ENCODE measurements around the gene DIS3. TPM values are rescaled to one million over a fixed set of nuclear protein-coding genes. Genes with fewer than 3 reads are reported as not detected.
"Not testable (repeated sequence)": the region's sequence is repeated elsewhere in the genome, so short reads cannot be mapped to it uniquely, and the experiment has no call there.

DIS3 gene, protein sequence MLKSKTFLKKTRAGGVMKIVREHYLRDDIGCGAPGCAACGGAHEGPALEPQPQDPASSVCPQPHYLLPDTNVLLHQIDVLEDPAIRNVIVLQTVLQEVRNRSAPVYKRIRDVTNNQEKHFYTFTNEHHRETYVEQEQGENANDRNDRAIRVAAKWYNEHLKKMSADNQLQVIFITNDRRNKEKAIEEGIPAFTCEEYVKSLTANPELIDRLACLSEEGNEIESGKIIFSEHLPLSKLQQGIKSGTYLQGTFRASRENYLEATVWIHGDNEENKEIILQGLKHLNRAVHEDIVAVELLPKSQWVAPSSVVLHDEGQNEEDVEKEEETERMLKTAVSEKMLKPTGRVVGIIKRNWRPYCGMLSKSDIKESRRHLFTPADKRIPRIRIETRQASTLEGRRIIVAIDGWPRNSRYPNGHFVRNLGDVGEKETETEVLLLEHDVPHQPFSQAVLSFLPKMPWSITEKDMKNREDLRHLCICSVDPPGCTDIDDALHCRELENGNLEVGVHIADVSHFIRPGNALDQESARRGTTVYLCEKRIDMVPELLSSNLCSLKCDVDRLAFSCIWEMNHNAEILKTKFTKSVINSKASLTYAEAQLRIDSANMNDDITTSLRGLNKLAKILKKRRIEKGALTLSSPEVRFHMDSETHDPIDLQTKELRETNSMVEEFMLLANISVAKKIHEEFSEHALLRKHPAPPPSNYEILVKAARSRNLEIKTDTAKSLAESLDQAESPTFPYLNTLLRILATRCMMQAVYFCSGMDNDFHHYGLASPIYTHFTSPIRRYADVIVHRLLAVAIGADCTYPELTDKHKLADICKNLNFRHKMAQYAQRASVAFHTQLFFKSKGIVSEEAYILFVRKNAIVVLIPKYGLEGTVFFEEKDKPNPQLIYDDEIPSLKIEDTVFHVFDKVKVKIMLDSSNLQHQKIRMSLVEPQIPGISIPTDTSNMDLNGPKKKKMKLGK
- polyA plus RNA-seq (2012; ENCODE audit: insufficient read depth, insufficient read length): 35.7 TPM

DNA sequence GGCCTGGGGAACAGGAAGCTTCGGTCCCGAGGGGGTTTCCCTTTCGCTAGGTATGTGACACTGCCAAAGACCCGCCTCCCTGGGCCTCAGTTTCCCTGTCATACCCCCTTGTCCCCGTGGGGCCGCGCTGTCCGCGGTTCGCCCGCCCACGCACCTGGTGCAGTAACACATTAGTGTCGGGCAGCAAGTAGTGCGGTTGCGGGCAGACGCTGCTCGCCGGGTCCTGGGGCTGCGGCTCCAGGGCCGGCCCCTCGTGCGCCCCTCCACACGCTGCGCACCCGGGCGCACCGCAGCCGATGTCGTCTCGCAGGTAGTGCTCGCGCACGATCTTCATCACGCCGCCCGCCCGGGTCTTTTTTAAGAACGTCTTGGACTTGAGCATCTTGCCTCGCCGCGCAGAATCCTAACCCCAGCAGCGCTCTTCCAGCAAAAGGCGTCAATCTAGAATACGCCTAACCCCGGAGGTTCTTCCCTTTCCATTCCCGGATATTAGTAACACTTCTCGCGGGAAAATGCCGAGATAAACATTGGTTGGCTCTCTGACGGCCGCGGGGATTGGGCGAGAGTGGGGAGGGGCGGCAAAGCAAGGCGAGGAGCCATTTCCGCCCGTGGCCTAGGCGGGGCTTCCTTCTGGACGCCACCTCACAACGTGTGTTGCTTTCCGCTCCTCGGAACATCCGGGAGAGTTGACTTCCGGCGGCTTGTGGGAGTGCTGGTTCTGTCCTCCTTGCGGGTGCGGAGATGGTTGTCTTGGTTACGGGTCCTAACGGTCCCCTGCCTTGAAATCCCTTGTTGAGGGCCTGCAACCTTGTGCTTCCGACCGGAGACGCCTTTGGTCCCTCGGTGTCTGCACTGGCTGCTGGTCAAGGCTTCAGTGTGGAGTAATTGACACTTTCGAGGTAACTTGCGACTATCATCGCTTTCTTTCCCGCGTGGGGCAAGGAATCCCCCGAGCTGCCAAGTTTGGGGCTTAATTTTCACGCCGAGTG is at the start of gene DIS3, which contains the start of gene PIBF1:
Gene DIS3, minus strand, starts transcription at position 450 of the 989 bp plus-strand sequence. Its CDS starts 68 bp downstream, at position 382.
Gene PIBF1, plus strand, starts transcription at position 683 of the 989 bp plus-strand sequence. CDS start 1,337 bp downstream, outside the sequence.
- peak; percentile 96 for DNase-seq (ENCODE audit: low read depth, low spot score)
- peak within 1 kb of the TSS; percentile 82 for H3K4me3 ChIP-seq (ENCODE audit: low read length)

DNA sequence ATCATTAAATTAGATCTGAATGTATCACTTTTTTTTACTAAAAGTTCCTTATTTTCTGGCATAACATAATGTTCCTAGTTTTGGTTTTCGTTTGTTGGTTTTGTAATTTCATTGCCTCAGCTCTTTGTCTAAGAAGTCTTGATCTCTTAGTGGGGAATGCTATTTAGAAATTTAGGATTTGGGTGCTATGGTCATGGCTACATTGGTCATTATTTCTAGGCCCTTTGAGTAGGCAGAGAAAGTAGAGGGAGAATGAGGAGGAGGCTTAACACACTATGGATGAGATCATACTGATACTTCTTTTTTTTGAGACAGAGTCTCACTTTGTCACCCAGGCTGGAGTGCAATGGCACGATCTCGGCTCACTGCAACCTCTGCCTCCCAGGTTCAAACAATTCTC is 42.0 kb upstream of the DIS3 start:
- no peak overlapping the region for H3K4me3 ChIP-seq (ENCODE audit: low read length)
- no peak for DNase-seq (ENCODE audit: low read depth, low spot score)

DNA sequence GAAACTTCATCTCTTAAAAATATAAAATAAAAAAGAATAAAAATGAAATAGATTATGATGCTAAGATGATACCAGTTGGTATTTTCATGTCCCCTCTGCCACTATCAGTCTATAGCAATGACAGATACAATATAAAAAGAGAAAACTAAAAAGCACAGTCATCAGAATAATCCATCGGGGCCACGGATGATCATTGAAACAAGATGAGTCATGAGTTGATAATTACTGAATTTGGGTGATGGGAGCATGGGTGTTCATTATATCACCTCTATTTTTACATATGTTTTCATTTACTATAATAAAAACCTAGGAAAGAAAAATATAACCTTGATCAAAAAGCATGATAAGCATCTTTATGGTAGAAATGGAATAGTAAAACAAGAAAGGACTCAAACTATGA is 41.4 kb upstream of the DIS3 start:
- no peak overlapping the region for H3K4me3 ChIP-seq (ENCODE audit: low read length)
- no peak for DNase-seq (ENCODE audit: low read depth, low spot score)

- no peak overlapping the region for H3K4me3 ChIP-seq (ENCODE audit: low read length)
- no peak for DNase-seq (ENCODE audit: low read depth, low spot score)
These were observed 39.2 kb upstream of the DIS3 start for GRCh38 chr13:72820898-72821279.

DNA sequence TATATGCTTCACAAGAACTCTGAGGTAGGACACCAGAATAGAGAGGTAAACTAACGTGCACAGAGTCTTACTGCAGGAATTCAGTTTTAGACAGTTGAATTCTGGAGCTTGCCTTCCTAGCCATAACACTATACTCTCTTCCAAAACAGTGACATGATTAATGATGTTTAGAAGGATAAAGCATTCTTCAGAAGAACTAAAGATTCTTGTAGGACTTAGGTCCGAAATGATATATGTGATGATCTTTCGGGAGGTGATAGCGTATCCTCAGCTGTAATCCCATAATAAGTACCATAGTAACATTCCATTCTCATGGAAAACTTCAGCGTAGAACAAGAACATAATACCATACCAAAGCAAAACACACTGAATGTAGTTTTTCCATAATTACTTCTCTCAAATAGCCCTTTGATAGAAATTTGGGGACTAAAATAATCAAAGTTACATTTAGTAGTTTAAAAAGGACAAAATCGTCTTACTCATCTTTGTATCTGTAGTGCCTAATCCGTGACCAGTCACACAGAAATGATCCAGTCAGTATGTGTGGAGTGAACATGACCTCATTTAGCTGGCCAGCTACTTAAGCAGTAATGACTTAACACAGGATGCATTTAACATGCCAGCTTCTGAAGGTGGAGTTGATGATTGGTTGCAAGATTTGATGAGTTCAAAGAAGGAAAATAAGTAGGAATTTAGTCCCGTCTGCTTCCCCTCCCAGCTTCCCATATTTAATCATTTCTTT is 38.6 kb upstream of the DIS3 start:
- DNase-seq (ENCODE audit: low read depth, low spot score): no peak
- no peak overlapping the region for H3K4me3 ChIP-seq (ENCODE audit: low read length)

- peak; percentile 14 for DNase-seq (ENCODE audit: low read depth, low spot score)
- no peak overlapping the region for H3K4me3 ChIP-seq (ENCODE audit: low read length)
These were observed 27.3 kb upstream of the DIS3 start for GRCh38 chr13:72808917-72809500.

- DNase-seq (ENCODE audit: low read depth, low spot score); H3K4me3 ChIP-seq (ENCODE audit: low read length): not testable (repeated sequence)
These were observed 24.8 kb upstream of the DIS3 start for GRCh38 chr13:72806514-72806913.

DNA sequence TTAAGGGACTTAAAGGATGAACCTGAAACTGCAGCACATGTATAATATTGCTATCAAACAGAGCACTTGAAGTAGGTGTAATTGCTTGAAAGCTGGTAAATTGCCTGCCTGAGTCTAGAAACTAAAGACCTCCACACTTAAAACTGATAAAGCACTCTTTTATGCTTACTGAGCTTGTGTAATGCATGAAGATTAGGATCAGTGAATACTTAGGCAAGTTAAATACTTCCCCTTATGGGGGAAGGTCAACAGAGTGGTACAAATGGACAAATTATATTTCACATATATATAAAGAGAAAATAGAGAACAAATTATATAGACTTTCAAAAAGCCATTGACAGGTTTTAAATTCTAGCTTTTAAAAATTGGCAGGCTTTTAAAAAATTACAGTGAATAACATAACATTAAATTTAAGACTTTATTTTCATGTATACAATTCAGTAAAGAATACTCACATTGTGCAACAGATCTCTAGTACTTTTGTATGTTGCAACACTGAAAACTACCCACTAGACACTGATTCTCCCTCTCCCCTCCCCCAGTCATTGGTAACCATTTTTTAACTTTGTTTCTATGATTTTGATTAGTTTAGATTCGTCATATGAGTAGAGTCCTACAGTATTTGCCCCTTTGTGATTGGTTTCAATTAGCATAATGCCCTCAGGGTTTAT is 24.1 kb upstream of the DIS3 start:
- no peak overlapping the region for H3K4me3 ChIP-seq (ENCODE audit: low read length)
- DNase-seq (ENCODE audit: low read depth, low spot score): no peak

DNA sequence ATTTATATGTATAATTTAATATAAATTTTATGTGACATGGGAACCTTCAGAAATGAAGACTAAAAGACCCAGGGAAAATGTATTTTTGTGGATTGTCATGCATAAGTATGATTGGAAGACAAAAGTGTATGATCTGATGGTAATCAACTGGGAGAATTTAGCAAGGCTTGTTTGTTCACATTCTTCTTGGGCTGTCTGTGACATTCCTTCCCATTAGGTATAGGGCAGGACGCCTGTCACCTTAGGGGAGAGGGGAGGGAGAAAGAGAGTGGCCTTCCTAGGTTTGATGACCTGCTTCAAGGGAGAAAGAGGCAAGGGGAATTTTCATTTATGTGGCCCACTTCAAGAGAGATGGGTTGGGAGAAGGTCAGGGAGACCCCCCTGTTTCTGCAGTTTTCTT is 22.6 kb upstream of the DIS3 start:
- no peak overlapping the region for H3K4me3 ChIP-seq (ENCODE audit: low read length)
- no peak for DNase-seq (ENCODE audit: low read depth, low spot score)

DNA sequence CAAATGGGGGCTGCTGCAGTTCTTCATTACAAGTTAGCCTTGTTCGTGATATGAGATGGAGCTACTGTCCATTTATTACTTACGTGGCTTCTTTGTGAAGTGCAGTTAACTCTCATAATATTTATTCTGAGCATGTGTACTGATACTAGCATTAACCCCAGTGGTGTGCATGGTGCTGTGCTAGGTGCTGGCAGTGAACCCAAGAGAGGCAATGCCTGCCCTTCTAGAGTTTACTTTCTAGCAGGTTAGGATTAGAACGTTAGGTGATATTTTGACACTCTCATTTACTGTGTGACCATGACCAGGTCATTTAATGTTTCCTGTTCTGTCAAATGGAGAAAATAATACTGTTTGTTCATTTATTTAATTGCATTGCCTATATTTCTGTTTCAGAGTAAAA is 17.1 kb upstream of the DIS3 start:
- no peak for DNase-seq (ENCODE audit: low read depth, low spot score)
- no peak overlapping the region for H3K4me3 ChIP-seq (ENCODE audit: low read length)

DNA sequence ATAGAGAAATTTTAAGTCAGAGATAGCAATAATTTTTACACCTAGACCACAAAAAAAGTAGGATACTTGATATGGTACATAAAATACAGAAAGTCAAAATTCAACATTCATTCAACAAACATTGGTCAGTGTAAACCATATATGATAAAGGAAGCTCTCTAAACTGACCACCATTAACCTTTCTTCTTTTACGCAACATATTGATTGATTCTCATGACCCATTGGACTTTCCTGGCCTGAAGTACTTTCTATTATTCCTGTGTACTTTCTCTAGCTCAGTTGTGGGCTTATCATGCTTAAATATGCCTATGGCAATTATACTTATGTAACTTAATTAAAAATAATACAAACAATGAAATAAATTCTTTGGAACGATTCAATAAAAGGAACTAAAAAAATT is 10.9 kb upstream of the DIS3 start:
- no peak overlapping the region for H3K4me3 ChIP-seq (ENCODE audit: low read length)
- no peak for DNase-seq (ENCODE audit: low read depth, low spot score)

- no peak for DNase-seq (ENCODE audit: low read depth, low spot score)
These were observed 7.1 kb upstream of the DIS3 start for GRCh38 chr13:72788831-72789230.

GRCh38 chr13:72784679-72785078 is 3.0 kb upstream of the DIS3 start:
- H3K4me3 ChIP-seq (ENCODE audit: low read length); DNase-seq (ENCODE audit: low read depth, low spot score): not testable (repeated sequence)

More at GRCh38 chr13:72788831-72789230, 7.1 kb upstream of the DIS3 start:
- no peak overlapping the region for H3K4me3 ChIP-seq (ENCODE audit: low read length)

DNA sequence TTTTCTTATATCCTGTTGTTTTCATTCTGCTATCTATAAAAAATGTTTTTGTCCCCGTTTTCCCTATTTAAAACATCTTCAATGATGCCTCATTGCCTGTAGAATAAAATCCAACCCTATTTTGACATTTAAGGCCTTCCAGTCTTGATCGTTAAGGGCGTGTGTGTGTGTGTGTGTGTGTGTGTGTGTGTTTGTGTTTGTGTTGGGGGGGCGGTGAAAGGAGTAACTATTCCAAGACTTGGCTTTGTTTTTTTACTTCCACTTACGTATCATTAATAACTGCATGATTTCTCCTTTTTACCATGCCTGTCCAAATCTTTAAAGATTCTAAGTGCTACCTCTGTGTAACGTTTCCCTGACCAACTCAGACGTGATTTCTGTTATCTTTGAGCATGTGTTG is 1.0 kb upstream of the DIS3 start:
- peak overlapping the region; percentile 82 for H3K4me3 ChIP-seq (ENCODE audit: low read length)
- no peak for DNase-seq (ENCODE audit: low read depth, low spot score)

DNA sequence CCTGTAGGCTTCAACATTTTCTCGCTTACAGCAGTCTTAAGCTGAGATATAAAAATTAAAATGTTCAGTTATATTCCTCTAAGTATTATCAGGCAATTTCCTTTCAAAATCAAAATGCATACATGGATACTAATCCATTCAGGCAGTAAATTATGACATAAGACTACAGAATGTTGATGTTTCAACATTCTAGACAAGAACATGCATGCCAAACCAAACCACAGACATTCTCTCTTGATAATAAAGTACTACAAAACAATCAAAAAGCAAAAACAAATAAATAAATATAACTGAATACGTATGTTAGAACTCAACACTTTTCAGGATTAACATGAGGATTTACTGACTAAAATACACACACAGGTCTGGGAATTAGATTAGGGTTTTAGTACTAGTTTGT is 7.7 kb downstream of the DIS3 start:
- DNase-seq (ENCODE audit: low read depth, low spot score): no peak
- no peak overlapping the region for H3K4me3 ChIP-seq (ENCODE audit: low read length)

GRCh38 chr13:72763411-72763810 is 18.3 kb downstream of the DIS3 start:
- no peak for DNase-seq (ENCODE audit: low read depth, low spot score)

GRCh38 chr13:72760189-72760588 is 21.5 kb downstream of the DIS3 start:
- no peak overlapping the region for H3K4me3 ChIP-seq (ENCODE audit: low read length)
- no peak for DNase-seq (ENCODE audit: low read depth, low spot score)

More at GRCh38 chr13:72763411-72763810, 18.3 kb downstream of the DIS3 start:
- no peak overlapping the region for H3K4me3 ChIP-seq (ENCODE audit: low read length)

All from Jurkat, Clone E6-1 (cell line).